Ascending aorta (tissue), 2 donors: Measurements from ENCODE around the gene FANCE. TPM values are rescaled to one million over a fixed set of nuclear protein-coding genes. Genes with fewer than 3 reads are reported as not detected.
"Not testable (repeated sequence)": the region's sequence is repeated elsewhere in the genome, so short reads cannot be mapped to it uniquely, and the experiment has no call there.

Experiments used
- DNase-seq, 2 donors: peaks; one replicate each; pipeline ENCODE4 v3.0.0-alpha.2; 2019; ENCODE audit warnings: low spot score in 2 of 2
- H3K27ac ChIP-seq, 2 donors: fragments of 200-600 bp; sonication (generic); one replicate each; pipeline ENCODE4 v1.5.1; 2016 to 2017; ENCODE audit warnings: mild to moderate bottlenecking in 1 of 2
- H3K27me3 ChIP-seq: fragments of 200-600 bp; sonication (generic); one replicate; pipeline ENCODE4 v1.5.1; 2017
- H3K36me3 ChIP-seq, 2 donors: fragments of 200-600 bp; sonication (generic); one replicate each; pipeline ENCODE4 v1.5.1; 2016
- H3K4me1 ChIP-seq, 2 donors: fragments of 200-600 bp; sonication (generic); one replicate each; pipeline ENCODE4 v1.5.1; 2016 to 2017; ENCODE audit warnings: mild to moderate bottlenecking in 1 of 2
- H3K4me3 ChIP-seq, 2 donors: fragments of 200-600 bp; sonication (generic); one replicate each; pipeline ENCODE4 v1.5.1; 2016 to 2017; ENCODE audit warnings: mild to moderate bottlenecking in 1 of 2
- H3K9me3 ChIP-seq, 2 donors: fragments of 200-600 bp; sonication (generic); one replicate each; pipeline ENCODE4 v1.5.1; 2016
- intact Hi-C: fragments of 100-400 bp; cut with DNase I; formaldehyde crosslinking; loops from one replicate; pipeline ENCODE4 v1.15.1; 2023
- total RNA-seq: library from RNA; depleted of rRNA; stranded (reverse); fragments of >200 nt; gene quantifications from one replicate; pipeline ENCODE4 v1.1.0, GENCODE V29; 2016
- TF ChIP-seq, protein P1 (sequence below), 3 experiments: fragments of 200-600 bp in 2 of 3; fragments of 450-650 bp in 1 of 3; sonication (generic) in 2 of 3; IDR thresholded peaks; one replicate each; pipeline ENCODE4 v1.5.1; 2016 to 2019; ENCODE audit warnings: antibody characterized with exemption in 3 of 3, mild to moderate bottlenecking in 1 of 3, moderate library complexity in 1 of 3

The FANCE gene
- total RNA-seq, 1 donor from 2014 or later, result 0.32 TPM

DNA sequence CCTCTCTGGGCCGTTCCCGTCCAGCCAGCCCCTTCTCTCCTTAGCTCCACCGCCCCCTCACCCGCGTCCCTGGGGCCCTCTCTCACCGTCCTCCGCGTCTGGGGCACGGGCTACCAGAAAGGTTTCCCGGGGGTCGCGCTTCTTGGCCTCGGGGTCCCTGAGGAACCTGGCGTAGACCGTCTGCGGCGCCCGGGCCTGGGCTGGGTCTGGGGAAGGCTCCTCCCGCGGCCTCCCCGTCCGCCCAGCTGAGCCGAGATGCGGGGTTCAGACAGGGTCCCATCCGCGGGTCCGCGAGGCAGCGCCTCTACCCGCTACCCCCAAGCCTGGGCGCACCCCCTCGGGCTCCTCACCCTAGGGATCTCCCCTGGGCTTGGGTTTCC is 59.4 kb downstream of the FANCE start:
- intact Hi-C loops, result no loop called here
- Histone ChIP-seq H3K4me3 (peak overlapping the region in 1 of 2 donors; percentile 27), H3K27ac (no peak overlapping the region), H3K4me1 (peaks cover 2 to 3% of the 10 kb centered on the region in 2 donors), H3K27me3 (peaks cover 7% of the 10 kb centered on the region), H3K36me3 (no peaks in the 10 kb centered on the region), H3K9me3 (no peaks in the 10 kb centered on the region)
- no peak for DNase-seq
- TF ChIP-seq, protein P1, sequence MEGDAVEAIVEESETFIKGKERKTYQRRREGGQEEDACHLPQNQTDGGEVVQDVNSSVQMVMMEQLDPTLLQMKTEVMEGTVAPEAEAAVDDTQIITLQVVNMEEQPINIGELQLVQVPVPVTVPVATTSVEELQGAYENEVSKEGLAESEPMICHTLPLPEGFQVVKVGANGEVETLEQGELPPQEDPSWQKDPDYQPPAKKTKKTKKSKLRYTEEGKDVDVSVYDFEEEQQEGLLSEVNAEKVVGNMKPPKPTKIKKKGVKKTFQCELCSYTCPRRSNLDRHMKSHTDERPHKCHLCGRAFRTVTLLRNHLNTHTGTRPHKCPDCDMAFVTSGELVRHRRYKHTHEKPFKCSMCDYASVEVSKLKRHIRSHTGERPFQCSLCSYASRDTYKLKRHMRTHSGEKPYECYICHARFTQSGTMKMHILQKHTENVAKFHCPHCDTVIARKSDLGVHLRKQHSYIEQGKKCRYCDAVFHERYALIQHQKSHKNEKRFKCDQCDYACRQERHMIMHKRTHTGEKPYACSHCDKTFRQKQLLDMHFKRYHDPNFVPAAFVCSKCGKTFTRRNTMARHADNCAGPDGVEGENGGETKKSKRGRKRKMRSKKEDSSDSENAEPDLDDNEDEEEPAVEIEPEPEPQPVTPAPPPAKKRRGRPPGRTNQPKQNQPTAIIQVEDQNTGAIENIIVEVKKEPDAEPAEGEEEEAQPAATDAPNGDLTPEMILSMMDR (IDR thresholded peaks at IDR 0.05), result no peak

DNA sequence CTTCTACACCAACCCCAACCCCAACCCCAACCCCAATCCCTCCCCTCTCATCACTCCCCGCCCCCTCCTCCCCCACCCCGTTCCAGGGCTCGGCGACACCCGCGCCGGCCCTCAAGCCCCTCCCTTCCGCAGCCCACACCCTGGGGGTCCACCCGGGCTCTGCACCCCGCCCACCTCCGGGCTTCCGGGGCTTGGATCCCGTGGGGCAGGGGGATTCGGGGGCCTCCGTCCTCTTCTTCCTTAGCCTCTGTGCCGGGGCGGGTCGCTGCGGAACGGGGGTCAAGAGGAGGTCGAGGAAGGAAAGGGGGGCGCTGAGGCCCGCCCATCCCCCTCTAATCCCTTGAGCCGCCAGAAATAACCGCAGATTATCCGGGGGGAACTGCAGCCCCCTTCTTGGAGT is 59.9 kb downstream of the FANCE start:
- Histone ChIP-seq H3K27me3 (peaks cover 7% of the 10 kb centered on the region), H3K4me1 (peaks cover 2 to 3% of the 10 kb centered on the region in 2 donors), H3K4me3 (peak overlapping the region in 1 of 2 donors; percentile 27), H3K9me3 (no peaks in the 10 kb centered on the region), H3K36me3 (no peaks in the 10 kb centered on the region), H3K27ac (no peak overlapping the region)
- DNase-seq, result no peak
- intact Hi-C loops, result no loop called here
- TF ChIP-seq, protein P1 (IDR thresholded peaks at IDR 0.05), result no peak

DNA sequence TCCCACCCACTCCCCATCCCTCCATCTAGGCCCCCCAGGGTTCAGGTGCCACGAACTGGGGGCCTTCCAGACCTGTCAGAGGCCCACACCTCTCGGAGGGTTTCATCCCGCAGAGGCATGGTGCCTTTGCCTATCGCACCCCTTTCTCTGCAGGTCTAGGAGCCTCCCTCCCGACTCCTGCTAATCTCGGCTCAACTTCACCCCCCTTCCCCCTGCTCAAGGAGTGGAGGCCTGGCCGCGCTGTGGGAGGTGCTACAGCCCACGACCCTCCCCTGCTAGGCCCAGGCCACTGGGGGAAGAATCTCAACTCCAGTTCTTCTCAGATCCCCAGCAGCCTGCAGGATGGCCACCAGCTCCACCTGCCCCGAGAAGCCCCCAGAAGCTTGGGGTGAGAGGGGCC is 60.6 kb downstream of the FANCE start, which contains the start of gene TULP1:
Gene TULP1 (minus strand): TSS at position 157 of the 400 bp plus-strand sequence. CDS start 38 bp downstream, at position 119.
- Histone ChIP-seq H3K4me1 (peaks cover 2 to 3% of the 10 kb centered on the region in 2 donors), H3K27ac (no peak within 1 kb of the TSS), H3K27me3 (peaks cover 7% of the 10 kb centered on the region), H3K36me3 (no peaks in the 10 kb centered on the region), H3K4me3 (peak within 1 kb of the TSS in 1 of 2 donors; percentile 27), H3K9me3 (no peaks in the 10 kb centered on the region)
- TF ChIP-seq, protein P1 (IDR thresholded peaks at IDR 0.05), result no peak
- DNase-seq, result no peak
- intact Hi-C loops, result no loop called here

DNA sequence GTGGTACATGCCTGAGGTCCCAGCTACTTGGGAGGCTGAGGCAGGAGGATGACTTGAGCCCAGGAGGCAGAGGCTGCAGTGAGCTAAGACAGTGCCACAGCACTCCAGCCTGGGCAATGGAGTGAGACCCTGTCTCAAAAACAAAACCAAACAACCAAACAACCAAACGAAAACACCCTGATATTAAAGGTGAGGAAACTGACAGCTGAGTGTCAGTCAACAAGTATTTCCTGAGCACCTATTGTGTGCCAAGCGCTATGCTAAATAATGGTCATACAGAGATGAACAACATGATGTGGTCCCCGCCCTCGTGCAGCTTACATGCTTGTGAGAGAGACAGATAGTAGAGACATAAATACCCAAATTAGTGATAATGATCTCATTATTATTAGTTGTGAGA is 62.4 kb downstream of the FANCE start:
- no peaks in the 10 kb centered on the region for H3K9me3 ChIP-seq
- intact Hi-C loops, result no loop called here
- H3K27me3 ChIP-seq, result peaks cover 7% of the 10 kb centered on the region
- peaks cover 2 to 3% of the 10 kb centered on the region in 2 donors for H3K4me1 ChIP-seq
- TF ChIP-seq, protein P1 (IDR thresholded peaks at IDR 0.05), result no peak
- H3K27ac ChIP-seq, result no peak overlapping the region
- no peak overlapping the region for H3K4me3 ChIP-seq
- DNase-seq, result no peak
- no peaks in the 10 kb centered on the region for H3K36me3 ChIP-seq

- intact Hi-C loops, DNase-seq, H3K27me3 ChIP-seq, H3K27ac ChIP-seq, H3K36me3 ChIP-seq, H3K9me3 ChIP-seq, H3K4me3 ChIP-seq, H3K4me1 ChIP-seq: not testable (repeated sequence)
These were observed 63.8 kb downstream of the FANCE start for GRCh38 chr6:35515939-35516338.

Other genes starting within 250 kb of the FANCE start
- 29.5 TPM for gene SCUBE3, start 238.4 kb upstream of the FANCE start, total RNA-seq
- 55.7 TPM for gene ZNF76, start 192.6 kb upstream of the FANCE start, total RNA-seq
- gene DEF6, start 154.5 kb upstream of the FANCE start, total RNA-seq, result 20.1 TPM
- 21.1 TPM for gene PPARD, start 109.8 kb upstream of the FANCE start, total RNA-seq
- gene RPL10A, start 16.1 kb downstream of the FANCE start, total RNA-seq, result 643 TPM
- 19.8 TPM for gene TEAD3, start 44.7 kb downstream of the FANCE start, total RNA-seq
- gene TULP1, start 60.6 kb downstream of the FANCE start, total RNA-seq, result not detected
- gene FKBP5, start 236.6 kb downstream of the FANCE start, total RNA-seq, result 112 TPM